ENCODE data around the gene MAP10.

GRCh38 chr1:232766904-232767303 lies 38.3 kb upstream of the MAP10 start:
- TF ChIP-seq CTCF (IDR thresholded peaks at IDR 0.05) (no peak), EP300 (IDR thresholded peaks at IDR 0.05) (no peak), POLR2A (IDR thresholded peaks at IDR 0.05) (no peak)

Measured in ovary (tissue), 3 donors.